LNCaP clone FGC (cell line): ENCODE data around the gene APOF.

Experiments
- DNase-seq: peaks from one replicate; pipeline ENCODE4 v3.0.0-alpha.2; 2011; ENCODE audit warnings: low read depth
- H3K4me3 ChIP-seq: 2 replicates; pipeline ENCODE4 v1.5.1; 2011; ENCODE audit warnings: mild to moderate bottlenecking, low read depth, low read length, control low read depth
- TF ChIP-seq, protein P1 (sequence below): IDR thresholded peaks from 2 replicates; pipeline ENCODE4 v1.5.1; 2012; ENCODE audit warnings: mild to moderate bottlenecking; ENCODE audit not compliant: control insufficient read depth, insufficient read depth; ENCODE audit errors: extremely low read depth

APOF gene

DNA sequence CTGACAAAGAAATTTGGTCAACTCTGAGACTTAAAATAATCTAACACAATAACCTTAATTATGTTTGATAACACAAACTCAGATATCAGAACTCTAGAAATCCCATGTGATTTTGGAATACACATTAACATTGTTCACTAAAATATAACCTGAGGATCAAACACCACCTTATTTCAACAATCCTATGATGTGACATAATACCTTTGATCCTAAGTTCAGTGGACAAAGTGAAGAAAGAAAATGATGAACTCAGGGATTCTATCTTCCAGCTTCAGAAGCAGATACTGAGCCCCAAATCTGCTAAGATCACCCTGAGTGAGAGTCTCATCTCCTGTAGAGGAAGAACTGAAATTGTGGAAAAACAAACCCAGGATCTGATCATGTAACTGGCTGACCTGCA lies 35.7 kb upstream of the APOF start:
- TF ChIP-seq, protein P1, sequence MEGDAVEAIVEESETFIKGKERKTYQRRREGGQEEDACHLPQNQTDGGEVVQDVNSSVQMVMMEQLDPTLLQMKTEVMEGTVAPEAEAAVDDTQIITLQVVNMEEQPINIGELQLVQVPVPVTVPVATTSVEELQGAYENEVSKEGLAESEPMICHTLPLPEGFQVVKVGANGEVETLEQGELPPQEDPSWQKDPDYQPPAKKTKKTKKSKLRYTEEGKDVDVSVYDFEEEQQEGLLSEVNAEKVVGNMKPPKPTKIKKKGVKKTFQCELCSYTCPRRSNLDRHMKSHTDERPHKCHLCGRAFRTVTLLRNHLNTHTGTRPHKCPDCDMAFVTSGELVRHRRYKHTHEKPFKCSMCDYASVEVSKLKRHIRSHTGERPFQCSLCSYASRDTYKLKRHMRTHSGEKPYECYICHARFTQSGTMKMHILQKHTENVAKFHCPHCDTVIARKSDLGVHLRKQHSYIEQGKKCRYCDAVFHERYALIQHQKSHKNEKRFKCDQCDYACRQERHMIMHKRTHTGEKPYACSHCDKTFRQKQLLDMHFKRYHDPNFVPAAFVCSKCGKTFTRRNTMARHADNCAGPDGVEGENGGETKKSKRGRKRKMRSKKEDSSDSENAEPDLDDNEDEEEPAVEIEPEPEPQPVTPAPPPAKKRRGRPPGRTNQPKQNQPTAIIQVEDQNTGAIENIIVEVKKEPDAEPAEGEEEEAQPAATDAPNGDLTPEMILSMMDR = no peak
- no peak for DNase-seq
- no peak overlapping the region for H3K4me3 ChIP-seq

DNA sequence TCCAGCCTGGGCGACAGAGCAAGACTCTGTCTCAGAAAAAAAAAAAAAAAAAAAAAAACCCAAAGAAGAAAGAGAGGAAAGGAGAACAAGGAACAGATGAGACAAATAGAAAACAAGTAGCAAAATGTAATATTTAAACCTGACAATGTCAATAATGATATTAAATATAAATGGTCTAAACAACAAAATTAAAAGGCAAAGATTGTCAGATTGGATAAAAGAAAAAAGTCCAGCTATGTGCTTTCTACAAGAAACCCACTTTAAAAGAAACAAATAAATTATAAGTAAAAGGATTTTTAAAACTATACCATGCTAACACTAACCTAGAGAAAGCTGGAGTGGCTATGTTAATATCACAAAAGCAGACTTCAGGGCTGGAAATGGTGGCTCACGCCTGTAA lies 29.7 kb upstream of the APOF start:
- H3K4me3 ChIP-seq = no peak overlapping the region
- DNase-seq = no peak
- TF ChIP-seq, protein P1 = no peak

DNA sequence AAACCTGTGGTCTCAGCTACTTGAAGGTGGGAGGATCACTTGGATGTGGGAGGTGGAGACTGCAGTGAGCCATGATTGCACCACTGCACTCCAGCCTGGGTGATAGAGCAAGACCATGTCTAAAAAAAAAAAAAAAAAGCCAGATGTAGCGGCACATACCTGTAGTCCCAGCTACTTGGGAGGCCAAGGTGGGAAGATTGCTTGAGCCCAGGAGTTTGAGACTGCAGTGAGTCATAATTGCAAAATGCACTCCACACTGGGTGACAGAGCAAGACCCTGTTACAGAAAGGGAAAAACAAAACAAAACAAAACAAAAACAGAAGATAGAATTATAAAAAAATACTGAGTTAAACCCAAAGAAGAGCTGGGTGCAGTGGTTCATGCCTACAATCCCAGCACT lies 29.1 kb upstream of the APOF start:
- H3K4me3 ChIP-seq = no peak overlapping the region
- TF ChIP-seq, protein P1 = no peak
- DNase-seq = no peak

GRCh38 chr12:56389412-56389811 lies 26.8 kb upstream of the APOF start:
- H3K4me3 ChIP-seq = no peak overlapping the region
- no peak for DNase-seq
- TF ChIP-seq, protein P1 = no peak

GRCh38 chr12:56387152-56387736 lies 24.6 kb upstream of the APOF start:
- TF ChIP-seq, protein P1 = no peak
- no peak overlapping the region for H3K4me3 ChIP-seq
- DNase-seq = no peak

- H3K4me3 ChIP-seq = no peak overlapping the region
- TF ChIP-seq, protein P1 = no peak
- no peak for DNase-seq
Measured at GRCh38 chr12:56385873-56386272, 23.2 kb upstream of the APOF start.

GRCh38 chr12:56382611-56383010 lies 20.0 kb upstream of the APOF start:
- no peak overlapping the region for H3K4me3 ChIP-seq
- TF ChIP-seq, protein P1 = no peak
- no peak for DNase-seq
